KOPT-K1 (cell line): ENCODE results near the gene MLEC.

Experiments
- H3K27ac ChIP-seq: fragments of 200-600 bp; sonication (generic); 2 replicates; pipeline ENCODE4 v1.5.1; 2016; ENCODE audit warnings: antibody characterized with exemption, mild to moderate bottlenecking, low read depth, low read length; ENCODE audit not compliant: poor library complexity, severe bottlenecking
- H3K36me3 ChIP-seq: fragments of 200-600 bp; sonication (generic); 2 replicates; pipeline ENCODE4 v1.5.1; 2017; ENCODE audit warnings: antibody characterized with exemption, mild to moderate bottlenecking, low read length, moderate library complexity; ENCODE audit not compliant: insufficient read depth
- H3K9me3 ChIP-seq: fragments of 200-600 bp; sonication (generic); 2 replicates; pipeline ENCODE4 v1.5.1; 2017; ENCODE audit warnings: antibody characterized with exemption, low read length, mild to moderate bottlenecking; ENCODE audit not compliant: insufficient read depth, poor library complexity, severe bottlenecking

The MLEC gene

DNA sequence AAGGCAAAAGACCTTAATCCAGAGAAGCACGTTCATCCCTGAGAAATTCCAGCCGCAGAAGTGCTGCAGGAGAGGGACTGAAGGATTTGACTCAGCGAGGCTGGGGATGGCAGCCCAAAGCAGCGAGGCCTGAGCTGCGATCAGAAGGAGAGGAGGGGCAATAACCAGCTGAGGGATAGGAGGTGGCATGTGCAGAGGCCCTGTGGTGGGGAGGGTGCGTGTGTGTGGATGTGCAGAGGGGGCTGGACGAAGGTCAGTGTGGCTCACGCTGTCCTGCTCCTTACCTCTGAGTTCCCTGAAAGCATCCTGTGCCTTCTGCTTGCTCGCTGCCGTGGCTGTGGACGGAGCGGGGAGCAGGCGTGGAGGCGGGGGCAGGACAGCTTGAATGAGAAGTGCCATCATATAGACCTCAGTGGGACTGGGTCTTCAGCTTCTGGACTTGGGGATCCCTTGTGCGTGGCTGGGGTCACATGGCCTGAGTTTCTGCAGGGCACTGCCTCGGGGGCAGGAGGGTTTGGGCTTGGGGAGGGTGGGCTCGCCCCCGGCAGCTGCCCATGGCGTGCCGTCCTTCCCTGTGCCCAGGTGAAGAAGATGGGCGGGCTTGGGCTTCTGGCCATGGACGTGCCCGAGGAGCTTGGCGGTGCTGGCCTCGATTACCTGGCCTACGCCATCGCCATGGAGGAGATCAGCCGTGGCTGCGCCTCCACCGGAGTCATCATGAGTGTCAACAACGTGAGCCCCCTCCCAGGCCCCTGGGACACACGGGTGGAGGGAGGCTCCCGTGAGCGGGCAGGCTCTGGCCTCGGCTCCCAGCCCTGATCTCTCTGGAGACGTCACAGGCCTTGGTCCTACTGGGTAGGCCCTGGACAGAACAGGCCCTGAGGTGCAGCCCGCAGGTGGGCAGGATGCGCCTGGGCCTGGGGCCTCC, 49.7 kb downstream of the MLEC start:
- H3K9me3 ChIP-seq, result no peaks in the 10 kb centered on the region
- H3K27ac ChIP-seq, result no peak overlapping the region
- peaks cover 20% of the 10 kb centered on the region; the same call in 1 of the 2 replicates for H3K36me3 ChIP-seq

DNA sequence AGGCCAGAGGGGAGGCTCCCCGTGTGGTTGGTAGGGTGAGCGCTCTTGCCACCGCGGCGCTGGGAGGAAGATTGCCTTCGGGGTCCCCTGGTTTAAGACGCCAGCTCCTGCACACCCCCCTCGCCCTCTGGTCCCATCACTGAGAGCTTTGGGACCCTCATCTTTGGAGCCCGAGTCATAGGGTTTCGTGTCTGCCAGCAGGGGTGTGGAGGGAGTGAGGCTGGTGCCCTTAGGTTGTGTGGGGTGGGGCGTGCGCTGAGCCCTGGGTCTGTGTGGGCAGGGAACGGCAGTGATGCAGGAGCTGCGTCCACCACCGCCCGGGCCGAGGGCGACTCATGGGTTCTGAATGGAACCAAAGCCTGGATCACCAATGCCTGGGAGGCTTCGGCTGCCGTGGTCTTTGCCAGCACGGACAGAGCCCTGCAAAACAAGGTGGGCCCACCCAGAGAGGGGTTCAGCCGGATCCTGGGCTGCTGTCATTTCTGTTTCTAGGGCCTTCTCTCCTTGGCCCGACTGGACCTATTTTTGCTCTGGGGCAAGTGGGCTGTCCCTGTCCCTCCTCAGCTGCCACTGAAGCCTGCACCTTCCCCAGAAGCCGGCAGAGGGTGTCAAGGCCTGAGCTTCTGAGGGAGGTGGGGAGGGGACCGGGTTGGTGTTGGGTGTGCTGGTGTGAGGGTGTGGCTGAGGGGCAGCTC, 50.8 kb downstream of the MLEC start:
- no peak overlapping the region for H3K27ac ChIP-seq
- peaks cover 20% of the 10 kb centered on the region; the same call in 1 of the 2 replicates for H3K36me3 ChIP-seq
- H3K9me3 ChIP-seq, result no peaks in the 10 kb centered on the region

DNA sequence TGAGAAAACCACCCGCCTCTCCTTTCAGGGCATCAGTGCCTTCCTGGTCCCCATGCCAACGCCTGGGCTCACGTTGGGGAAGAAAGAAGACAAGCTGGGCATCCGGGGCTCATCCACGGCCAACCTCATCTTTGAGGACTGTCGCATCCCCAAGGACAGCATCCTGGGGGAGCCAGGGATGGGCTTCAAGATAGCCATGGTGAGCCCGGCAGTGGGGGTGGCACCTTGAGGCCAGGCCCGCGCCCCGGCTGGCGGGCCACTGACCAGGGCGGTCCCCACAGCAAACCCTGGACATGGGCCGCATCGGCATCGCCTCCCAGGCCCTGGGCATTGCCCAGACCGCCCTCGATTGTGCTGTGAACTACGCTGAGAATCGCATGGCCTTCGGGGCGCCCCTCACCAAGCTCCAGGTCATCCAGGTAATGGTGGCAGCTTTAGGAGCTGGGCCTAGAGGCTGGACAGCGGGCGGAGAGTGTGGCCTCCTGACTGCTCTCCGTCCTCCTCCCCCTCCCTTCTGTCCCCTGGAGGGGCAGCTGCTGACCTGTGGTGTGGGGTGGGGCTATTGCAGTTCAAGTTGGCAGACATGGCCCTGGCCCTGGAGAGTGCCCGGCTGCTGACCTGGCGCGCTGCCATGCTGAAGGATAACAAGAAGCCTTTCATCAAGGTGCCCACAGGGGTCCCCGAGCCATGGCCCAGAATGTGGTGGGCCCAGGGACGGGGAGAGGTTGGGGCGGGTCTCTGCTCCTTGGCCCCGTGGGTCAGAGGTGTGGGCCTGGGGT, 51.5 kb downstream of the MLEC start:
- Histone ChIP-seq H3K36me3 (peaks cover 20% of the 10 kb centered on the region; the same call in 1 of the 2 replicates), H3K27ac (no peak overlapping the region), H3K9me3 (no peaks in the 10 kb centered on the region)

DNA sequence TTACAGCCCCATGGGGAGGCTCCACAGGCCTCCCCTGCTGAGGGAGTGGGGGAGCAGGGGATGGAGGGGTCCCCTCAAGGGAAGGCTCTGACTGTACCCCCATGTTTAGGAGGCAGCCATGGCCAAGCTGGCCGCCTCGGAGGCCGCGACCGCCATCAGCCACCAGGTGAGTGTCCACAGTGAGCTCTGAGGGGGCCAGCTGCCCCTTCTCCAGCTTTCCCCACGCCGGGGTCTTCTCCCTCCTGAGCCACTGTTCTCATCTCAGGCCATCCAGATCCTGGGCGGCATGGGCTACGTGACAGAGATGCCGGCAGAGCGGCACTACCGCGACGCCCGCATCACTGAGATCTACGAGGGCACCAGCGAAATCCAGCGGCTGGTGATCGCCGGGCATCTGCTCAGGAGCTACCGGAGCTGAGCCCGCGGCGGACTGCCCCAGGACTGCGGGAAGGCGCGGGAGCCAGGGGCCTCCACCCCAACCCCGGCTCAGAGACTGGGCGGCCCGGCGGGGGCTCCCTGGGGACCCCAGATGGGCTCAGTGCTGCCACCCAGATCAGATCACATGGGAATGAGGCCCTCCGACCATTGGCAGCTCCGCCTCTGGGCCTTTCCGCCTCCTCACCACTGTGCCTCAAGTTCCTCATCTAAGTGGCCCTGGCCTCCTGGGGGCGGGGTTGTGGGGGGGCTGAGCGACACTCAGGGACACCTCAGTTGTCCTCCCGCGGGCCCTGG, 52.2 kb downstream of the MLEC start:
- H3K27ac ChIP-seq, result no peak overlapping the region
- H3K9me3 ChIP-seq, result no peaks in the 10 kb centered on the region
- peaks cover 18% of the 10 kb centered on the region; the same call in 1 of the 2 replicates for H3K36me3 ChIP-seq

DNA sequence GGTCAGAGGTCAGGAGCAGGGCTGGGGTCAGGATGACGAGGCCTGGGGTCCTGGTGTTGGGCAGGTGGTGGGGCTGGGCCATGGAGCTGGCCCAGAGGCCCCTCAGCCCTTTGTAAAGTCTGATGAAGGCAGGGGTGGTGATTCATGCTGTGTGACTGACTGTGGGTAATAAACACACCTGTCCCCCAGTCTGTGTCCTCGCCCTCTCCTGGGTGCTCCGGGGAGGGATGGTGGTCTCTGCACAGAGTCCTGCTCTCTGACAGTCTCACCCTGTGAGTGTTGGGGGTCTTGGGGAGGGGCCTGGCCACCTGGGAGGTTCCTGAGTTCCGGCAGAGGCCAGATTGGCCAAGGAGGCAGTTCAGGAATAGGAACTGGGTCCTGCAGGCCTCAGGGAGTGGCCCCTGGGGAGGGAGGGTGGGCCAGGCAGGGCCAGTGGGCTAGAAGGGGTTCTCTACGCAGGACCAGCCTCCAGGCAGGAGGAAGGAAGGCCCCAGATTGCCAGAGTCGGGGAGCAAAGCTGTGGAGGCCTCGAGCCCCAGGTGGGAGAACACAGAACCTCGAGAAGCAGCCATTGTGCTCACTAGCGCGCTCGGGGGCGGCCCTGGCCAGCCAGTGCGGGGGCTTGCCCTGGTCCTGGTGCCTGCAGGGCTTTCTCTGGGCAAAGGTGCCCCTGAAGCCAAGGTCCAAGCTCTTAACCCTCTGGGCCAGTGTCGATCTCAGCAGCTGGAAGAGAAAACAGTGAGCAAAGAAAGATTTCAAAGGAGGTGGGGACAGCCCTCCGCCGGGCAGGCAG, 53.1 kb downstream of the MLEC start:
- peaks cover 16% of the 10 kb centered on the region; the same call in 1 of the 2 replicates for H3K36me3 ChIP-seq
- no peaks in the 10 kb centered on the region for H3K9me3 ChIP-seq
- no peak overlapping the region for H3K27ac ChIP-seq

DNA sequence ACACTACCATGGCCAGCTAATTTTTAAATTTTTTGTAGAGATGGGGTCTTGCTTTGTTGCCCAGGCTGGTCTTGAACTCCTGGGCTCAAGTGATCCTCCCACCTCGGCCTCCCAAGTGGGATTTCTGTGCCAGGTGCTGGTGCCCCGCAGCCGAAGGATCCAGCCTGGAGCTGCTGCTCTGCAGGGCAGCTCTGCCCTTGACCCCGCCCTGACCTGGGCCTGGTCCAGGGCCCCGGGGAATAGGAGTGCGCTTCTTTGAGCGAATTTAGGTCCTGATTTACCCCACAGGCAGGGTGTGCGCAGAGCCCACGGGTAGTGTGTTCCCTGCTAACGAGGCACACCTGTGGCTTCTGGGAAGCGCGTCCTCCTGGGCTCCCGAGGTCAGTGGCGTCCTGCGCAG, 53.9 kb downstream of the MLEC start:
- Histone ChIP-seq H3K36me3 (peaks cover 16% of the 10 kb centered on the region; the same call in 1 of the 2 replicates), H3K9me3 (no peaks in the 10 kb centered on the region), H3K27ac (no peak overlapping the region)

DNA sequence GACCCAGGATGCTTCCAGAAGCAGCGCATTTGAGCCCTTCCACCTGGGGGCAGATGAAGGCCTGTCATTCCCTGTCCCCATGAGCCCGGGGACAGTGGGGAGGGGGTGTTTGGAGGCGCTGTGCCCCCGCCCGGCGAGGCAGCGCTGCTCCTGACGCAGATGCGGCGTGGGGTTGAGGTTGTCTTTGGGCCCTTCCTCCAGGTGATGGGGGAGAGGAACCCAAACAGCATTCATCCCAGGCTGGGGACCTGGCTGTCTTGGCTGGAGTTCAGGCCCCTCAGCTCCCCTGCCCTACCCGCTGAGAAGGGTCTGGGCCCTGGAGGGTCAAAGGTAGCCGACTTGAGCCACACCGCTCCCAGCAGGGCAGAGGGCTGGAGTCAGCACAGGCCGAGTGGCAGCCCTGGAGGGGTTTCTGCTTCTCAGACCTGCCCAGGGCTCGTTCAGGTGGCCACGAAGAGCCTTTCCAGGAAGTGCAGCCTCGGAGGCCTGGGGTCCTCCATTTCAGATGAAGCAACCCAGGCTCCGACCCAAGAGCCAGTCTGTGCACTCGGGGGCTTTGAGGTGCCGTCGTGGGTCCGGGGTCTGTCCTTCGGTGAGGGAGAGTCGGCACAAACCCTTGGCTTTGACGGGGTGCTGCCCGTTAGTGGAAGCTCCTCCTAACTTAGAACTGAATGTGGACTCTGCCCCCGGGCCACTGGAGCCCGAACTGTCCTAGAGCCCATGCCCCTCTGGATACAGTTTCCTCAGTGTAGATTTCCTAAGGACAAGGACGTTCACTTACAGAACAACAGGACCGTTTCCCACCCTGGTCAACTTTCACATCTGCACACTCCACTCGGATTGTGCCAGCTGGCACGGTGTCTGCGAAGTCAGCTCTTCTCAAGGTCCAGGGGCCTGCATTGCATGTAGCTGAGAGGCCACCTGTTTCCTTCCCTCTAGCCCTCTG, 54.8 kb downstream of the MLEC start:
- peaks cover 16% of the 10 kb centered on the region; the same call in 1 of the 2 replicates for H3K36me3 ChIP-seq
- H3K27ac ChIP-seq, result no peak overlapping the region
- H3K9me3 ChIP-seq, result no peaks in the 10 kb centered on the region

DNA sequence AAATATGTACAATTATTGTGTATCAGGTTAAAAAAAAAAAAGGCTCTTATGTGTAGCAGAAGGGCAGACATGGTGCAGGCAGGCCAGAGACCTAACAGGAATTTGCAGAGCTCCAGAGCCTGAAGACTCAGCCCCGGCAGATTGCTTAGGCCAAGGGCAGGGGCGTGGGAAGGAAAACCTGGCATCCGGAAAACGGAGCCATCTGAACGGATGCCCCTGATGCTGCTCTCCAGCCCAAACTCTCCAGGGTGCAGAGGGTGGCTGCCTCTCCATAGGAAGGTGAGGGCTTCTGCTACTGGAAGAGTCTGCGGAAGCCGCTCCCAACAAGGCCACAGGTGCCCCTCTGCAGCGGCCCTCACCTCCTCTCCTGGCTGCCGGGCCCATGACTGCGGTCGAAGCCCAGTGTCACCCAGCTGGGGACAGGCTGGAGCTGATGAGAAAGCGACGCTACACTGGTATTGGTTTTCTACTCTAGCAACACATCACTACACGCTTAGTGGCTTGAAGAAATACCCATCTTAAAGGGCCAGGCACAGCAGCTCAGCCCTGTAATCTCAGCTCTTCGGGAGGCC, 58.1 kb downstream of the MLEC start:
- Histone ChIP-seq H3K9me3 (no peaks in the 10 kb centered on the region), H3K36me3 (no peaks in the 10 kb centered on the region), H3K27ac (no peak overlapping the region)

DNA sequence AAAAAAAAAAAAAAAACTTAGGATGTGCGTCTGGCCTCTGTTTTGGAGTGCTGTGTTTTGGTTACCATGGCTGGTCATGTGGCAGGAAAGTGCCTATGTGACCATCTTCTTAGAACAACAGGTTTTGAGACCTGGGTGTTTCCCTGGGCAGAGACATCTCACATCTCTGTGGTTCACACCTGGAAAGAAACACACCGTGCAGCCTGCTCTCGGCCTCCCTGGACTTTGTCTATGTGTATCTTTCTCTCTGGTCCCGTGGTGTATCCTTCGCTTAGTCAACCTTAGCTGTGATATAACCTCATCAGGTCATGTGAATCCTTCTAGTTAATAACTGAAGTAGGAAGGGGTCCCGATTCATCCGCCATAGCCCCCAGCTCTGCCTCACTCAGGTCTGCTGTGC, 61.3 kb downstream of the MLEC start:
- H3K36me3 ChIP-seq, result no peaks in the 10 kb centered on the region
- H3K27ac ChIP-seq, result no peak overlapping the region

DNA sequence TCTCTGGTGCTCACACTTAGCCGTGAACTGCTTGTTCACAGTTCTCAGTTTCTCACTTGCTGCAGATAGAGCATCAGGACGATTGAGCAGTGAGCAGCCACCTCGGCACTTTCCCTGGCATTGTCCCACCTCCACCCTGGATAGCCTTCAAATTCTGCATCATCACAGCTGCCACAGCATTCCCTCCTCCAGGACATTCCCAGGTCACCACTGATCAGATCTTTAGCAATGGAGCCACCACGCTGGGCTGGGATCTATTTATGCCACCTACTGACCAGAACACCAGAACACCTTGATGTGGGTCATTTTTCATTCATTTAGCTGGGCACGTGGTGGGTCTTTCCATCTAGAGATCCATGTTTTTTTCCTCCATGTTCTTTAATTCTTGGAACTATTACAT, 62.3 kb downstream of the MLEC start:
- no peaks in the 10 kb centered on the region for H3K9me3 ChIP-seq
- no peak overlapping the region for H3K27ac ChIP-seq
- H3K36me3 ChIP-seq, result no peaks in the 10 kb centered on the region

More for the DNA sequence above, 61.3 kb downstream of the MLEC start:
- H3K9me3 ChIP-seq, result no peaks in the 10 kb centered on the region

DNA sequence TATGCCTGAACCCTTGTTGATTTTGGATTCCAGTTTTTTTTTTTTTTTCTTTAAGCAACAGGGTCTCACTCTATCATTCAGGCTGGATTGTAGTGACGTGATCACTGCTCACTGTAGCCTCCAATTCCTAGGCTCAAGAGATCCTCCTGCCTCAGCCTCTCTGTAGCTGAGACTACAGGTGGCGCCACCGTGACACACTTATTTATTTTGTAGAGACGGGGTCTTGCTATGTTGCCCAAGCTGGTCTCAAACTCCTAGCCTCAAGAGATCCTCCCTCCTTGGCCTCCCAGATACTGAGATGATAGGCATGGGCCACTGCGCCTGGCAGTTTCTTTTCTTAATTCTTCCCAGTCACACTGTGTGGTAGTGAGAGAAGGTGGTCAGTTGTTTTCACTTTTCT, 63.9 kb downstream of the MLEC start:
- Histone ChIP-seq H3K9me3 (peaks cover 8% of the 10 kb centered on the region), H3K36me3 (no peaks in the 10 kb centered on the region), H3K27ac (no peak overlapping the region)

DNA sequence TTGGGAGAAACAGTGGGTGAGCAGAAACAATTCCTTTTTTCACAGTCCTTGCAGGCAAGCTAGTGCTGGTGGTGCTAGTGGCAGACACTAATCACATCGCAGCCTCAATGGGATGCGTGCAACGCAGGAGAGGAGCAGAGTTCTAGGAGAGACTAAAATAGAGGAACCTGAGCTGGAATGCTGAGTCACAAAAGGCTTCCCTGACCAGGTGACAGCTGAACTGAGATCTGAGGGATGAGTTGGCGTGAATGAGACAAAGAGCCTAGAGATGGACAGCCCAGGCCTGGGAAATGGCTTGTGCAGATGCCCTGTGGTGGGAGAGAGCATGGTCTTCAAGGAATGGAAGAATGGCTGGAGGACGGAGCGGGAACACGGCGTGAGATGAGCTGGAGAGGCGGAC, 64.4 kb downstream of the MLEC start:
- no peaks in the 10 kb centered on the region for H3K36me3 ChIP-seq
- H3K9me3 ChIP-seq, result peaks cover 8% of the 10 kb centered on the region
- H3K27ac ChIP-seq, result no peak overlapping the region
